Right lobe of liver (tissue), 6 donors: ENCODE data around the gene SLC18A2. TPM values are rescaled to one million over a fixed set of nuclear protein-coding genes. Genes with fewer than 3 reads are reported as not detected.

Experiments used
- ATAC-seq, 4 donors: fragments of 200-7000 bp; cut with Tn5 transposase; one replicate each; pipeline ENCODE4 v1.9.1; 2020; ENCODE audit warnings: mild to moderate bottlenecking in 4 of 4, moderate library complexity in 4 of 4
- DNase-seq, 3 donors: peaks; one replicate each; pipeline ENCODE4 v3.0.0-alpha.2; 2020
- H3K27ac ChIP-seq, 3 donors: fragments of 200-600 bp; one replicate each; pipeline ENCODE4 v1.8.0; 2022
- H3K27me3 ChIP-seq, 2 donors: fragments of 200-600 bp; one replicate each; pipeline ENCODE4 v1.8.0; 2022
- H3K36me3 ChIP-seq, 4 donors: fragments of 200-600 bp; sonication (generic) in 1 of 4; one replicate each; pipeline versions ENCODE4 v1.5.1 to v1.8.0; 2017 to 2022; ENCODE audit warnings: control low read depth in 1 of 4
- H3K4me1 ChIP-seq, 4 donors: fragments of 200-600 bp; sonication (generic) in 1 of 4; one replicate each; pipeline versions ENCODE4 v1.5.1 to v1.8.0; 2017 to 2022; ENCODE audit warnings: control low read depth in 1 of 4
- H3K4me3 ChIP-seq, 3 donors: fragments of 200-600 bp; one replicate each; pipeline ENCODE4 v1.8.0; 2022
- H3K9me3 ChIP-seq, 4 donors: fragments of 200-600 bp; sonication (generic) in 1 of 4; one replicate each; pipeline versions ENCODE4 v1.5.1 to v1.8.0; 2017 to 2022; ENCODE audit warnings: control low read depth in 1 of 4
- CTCF ChIP-seq, 4 donors: fragments of 200-600 bp in 3 of 4; fragments of 450-650 bp in 1 of 4; IDR thresholded peaks; one replicate each; pipeline versions ENCODE4 v1.5.1 to v1.8.0; 2016 to 2022; ENCODE audit warnings: antibody characterized with exemption in 4 of 4, mild to moderate bottlenecking in 2 of 4
- POLR2A ChIP-seq: fragments of 450-650 bp; IDR thresholded peaks from one replicate; pipeline ENCODE4 v1.6.1; 2017; ENCODE audit warnings: antibody characterized with exemption, mild to moderate bottlenecking
- WGBS: methylation state at CpG from one replicate; pipeline ENCODE4 v1.1.6; 2018; ENCODE audit warnings: low coverage, low lambda C conversion rate; ENCODE audit not compliant: insufficient coverage; ENCODE audit errors: missing lambda C conversion rate; 5-methylcytosine and 5-hydroxymethylcytosine counted together
- intact Hi-C, 2 donors: fragments of 100-400 bp; cut with DNase I; formaldehyde crosslinking; loops; one replicate each; pipeline versions ENCODE4 v1.11.2 to v1.14.1; 2022
- total RNA-seq, 6 experiments: library from RNA; depleted of rRNA in 2 of 6; stranded (reverse); fragments of >200 nt in 2 of 6; fragmentation: NEBNext Ultra II Directional in 3 of 6; extraction: Animal tissue kit (Norgen Biotek cat#: 25700) in 3 of 6; gene quantifications; one replicate each; pipeline versions ENCODE4 v1.1.0 to v1.2.4, GENCODE V29; 2016 to 2023
- donor health status: DM: no; HTN: yes; CAD: no.
- donor health status: DM: no; HTN: no; CAD: no.
- donor health status: DM: no; HTN: no; CAD: no.
- donor health status: DM: no; HTN: yes; CAD: no.
- donor health status: DM: no; HTN: yes; CAD: no.

SLC18A2 gene
- total RNA-seq, 6 experiments from 2014 or later, result 0.04 to 1.1 (median 0.20) TPM

DNA sequence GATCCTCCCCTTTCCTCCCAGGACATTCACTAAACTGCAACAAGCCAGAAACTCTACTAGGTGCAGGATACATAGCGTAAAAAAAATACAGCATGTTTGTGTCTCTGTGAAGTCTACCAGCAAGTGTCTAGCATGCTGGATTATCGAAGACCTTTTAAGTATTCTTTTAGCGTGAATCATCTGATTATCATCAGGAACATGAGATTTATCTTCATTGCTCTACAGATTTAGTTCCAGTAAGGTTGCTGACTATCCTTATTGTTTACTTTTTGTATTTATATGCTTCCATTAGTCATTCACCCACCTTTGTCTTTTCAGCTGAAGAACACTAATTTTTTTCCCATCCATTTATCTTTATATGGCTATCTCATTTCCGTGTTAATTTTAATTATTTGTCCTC is 71.5 kb downstream of the SLC18A2 start:
- no peaks in the 10 kb centered on the region for H3K9me3 ChIP-seq
- no peaks in the 10 kb centered on the region for H3K4me1 ChIP-seq
- ATAC-seq (no peak), DNase-seq (no peak)
- no peak overlapping the region for H3K4me3 ChIP-seq
- WGBS, result 95% methylated on average over 4 of the region's 4 CpGs
- intact Hi-C loops, result no loop called here
- no peak overlapping the region for H3K27ac ChIP-seq
- TF ChIP-seq POLR2A, result no peak
- no peak for TF ChIP-seq CTCF (IDR thresholded peaks at IDR 0.05)
- H3K36me3 ChIP-seq, result no peaks in the 10 kb centered on the region
- no peaks in the 10 kb centered on the region for H3K27me3 ChIP-seq

DNA sequence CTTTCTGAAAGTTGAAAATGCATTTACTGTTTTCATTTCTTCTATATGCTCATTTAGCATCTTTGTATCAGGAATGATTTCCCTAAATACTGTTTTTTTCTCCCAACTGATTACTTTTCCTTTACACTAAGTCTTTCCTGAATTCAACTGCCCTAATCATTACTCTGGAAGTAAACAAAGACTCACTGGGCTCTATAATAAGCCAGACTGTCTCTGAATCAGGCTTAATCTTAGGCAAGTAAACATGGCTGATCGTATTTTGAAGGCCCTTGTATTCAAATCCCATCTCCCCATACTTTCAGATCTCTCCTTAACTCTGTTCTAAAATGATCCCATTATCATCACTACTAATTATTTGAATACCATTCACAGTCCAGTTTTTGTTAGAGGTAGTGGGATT is 72.7 kb downstream of the SLC18A2 start:
- H3K27ac ChIP-seq, result no peak overlapping the region
- intact Hi-C loops, result no loop called here
- 82% methylated on average over 1 of the region's 1 CpG for WGBS
- H3K4me3 ChIP-seq, result no peak overlapping the region
- ATAC-seq, result no peak
- H3K36me3 ChIP-seq, result peaks cover 0 to 8% (median 0%) of the 10 kb centered on the region in 4 donors
- TF ChIP-seq POLR2A (no peak), CTCF (IDR thresholded peaks at IDR 0.05) (no peak)
- H3K9me3 ChIP-seq, result no peaks in the 10 kb centered on the region
- no peaks in the 10 kb centered on the region for H3K4me1 ChIP-seq
- H3K27me3 ChIP-seq, result no peaks in the 10 kb centered on the region
- no peak for DNase-seq

DNA sequence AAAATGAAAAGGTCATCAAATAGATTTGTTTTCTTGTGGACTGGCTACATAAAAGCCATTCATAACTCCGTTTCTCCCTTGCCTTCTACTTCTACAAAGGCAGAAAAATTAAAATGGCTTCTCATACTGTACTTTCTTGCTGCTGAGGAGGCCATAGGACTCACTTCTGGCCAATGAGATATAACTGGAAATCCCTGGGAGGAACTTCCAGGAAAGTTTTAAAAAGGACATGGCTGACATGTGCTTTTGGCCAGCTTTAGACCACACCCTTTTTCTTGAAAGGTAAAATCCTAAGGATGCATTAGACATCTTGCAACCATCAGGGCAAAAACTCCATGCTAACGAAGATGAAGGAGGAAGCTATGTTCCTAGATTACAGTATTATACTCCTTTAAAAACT is 75.8 kb downstream of the SLC18A2 start:
- intact Hi-C loops, result no loop called here

GRCh38 chr10:117318909-117319308 is 78.0 kb downstream of the SLC18A2 start:
- TF ChIP-seq POLR2A (no peak), CTCF (IDR thresholded peaks at IDR 0.05) (peak; percentile 20 to 43 (median 37))

More for the DNA sequence above, 75.8 kb downstream of the SLC18A2 start:
- Histone ChIP-seq H3K9me3 (no peaks in the 10 kb centered on the region), H3K36me3 (peaks cover 0 to 8% (median 0%) of the 10 kb centered on the region in 4 donors), H3K4me3 (no peak overlapping the region), H3K27me3 (no peaks in the 10 kb centered on the region), H3K4me1 (peaks cover 0 to 12% (median 3%) of the 10 kb centered on the region in 4 donors), H3K27ac (no peak overlapping the region)
- no peak for TF ChIP-seq CTCF (IDR thresholded peaks at IDR 0.05)
- TF ChIP-seq POLR2A, result no peak
- WGBS, result 93% methylated on average over 2 of the region's 2 CpGs
- DNase-seq, result no peak
- no peak for ATAC-seq

More at GRCh38 chr10:117318909-117319308, 78.0 kb downstream of the SLC18A2 start:
- Histone ChIP-seq H3K27me3 (no peaks in the 10 kb centered on the region), H3K9me3 (no peaks in the 10 kb centered on the region), H3K4me3 (no peak overlapping the region), H3K27ac (no peak overlapping the region), H3K36me3 (peaks cover 0 to 8% (median 0%) of the 10 kb centered on the region in 4 donors), H3K4me1 (peaks cover 0 to 12% (median 3%) of the 10 kb centered on the region in 4 donors)
- DNase-seq (no peak), ATAC-seq (peak in 1 of 4 donors; percentile 25)
- intact Hi-C loops, result no loop called here
